ENCODE data around the gene EXOC6B. TPM values are rescaled to one million over a fixed set of nuclear protein-coding genes. Genes with fewer than 3 reads are reported as not detected.

Gene EXOC6B
- total RNA-seq, 1 donor from 2014 or later = 24.1 TPM

GRCh38 chr2:72126186-72127100 is 699.4 kb downstream of the EXOC6B start:
- DNase-seq (ENCODE audit: low read depth, low spot score) = no peak

Other genes with a start within 250 kb of the EXOC6B start
- 42.0 and 63.5 TPM in 2 replicates for gene SPR, start 61.4 kb upstream of the EXOC6B start, total RNA-seq
- not detected in 2 replicates for gene EMX1, start 91.5 kb upstream of the EXOC6B start, total RNA-seq
- 11.1 and 16.1 TPM in 2 replicates for gene SFXN5, start 245.7 kb upstream of the EXOC6B start, total RNA-seq